H9 (cell line): Measurements from ENCODE around the gene DLGAP4. TPM values are rescaled to one million over a fixed set of nuclear protein-coding genes. Genes with fewer than 3 reads are reported as not detected.
A peak's percentile ranks its signal among the peaks of the same experiment; 100 is the strongest.
"Not testable (repeated sequence)": the region's sequence is repeated elsewhere in the genome, so short reads cannot be mapped to it uniquely, and the experiment has no call there.

Experiments used
- DNase-seq: peaks from one replicate; pipeline ENCODE4 v3.0.0-alpha.2; 2017
- H2AFZ ChIP-seq: one replicate; pipeline ENCODE4 v1.6.1; 2013; ENCODE audit warnings: mild to moderate bottlenecking, low read length, control low read depth, moderate library complexity
- H2AK5ac ChIP-seq: 2 replicates; pipeline ENCODE4 v1.6.1; 2013; ENCODE audit warnings: low read length, control low read depth, mixed read lengths; ENCODE audit not compliant: insufficient read length
- H2BK120ac ChIP-seq: one replicate; pipeline ENCODE4 v1.6.1; 2013; ENCODE audit warnings: low read depth, mild to moderate bottlenecking, low read length, control low read depth, inconsistent platforms; ENCODE audit not compliant: poor library complexity, severe bottlenecking
- H2BK12ac ChIP-seq: 2 replicates; pipeline ENCODE4 v1.6.1; 2013; ENCODE audit warnings: low read length, control low read depth, mixed read lengths, low read depth; ENCODE audit not compliant: insufficient read length
- H2BK15ac ChIP-seq: 2 replicates; pipeline ENCODE4 v1.6.1; 2013; ENCODE audit warnings: low read depth, low read length, control low read depth
- H2BK20ac ChIP-seq: one replicate; pipeline ENCODE4 v1.6.1; 2013; ENCODE audit warnings: low read depth, mild to moderate bottlenecking, low read length, control low read depth, inconsistent platforms; ENCODE audit not compliant: poor library complexity, severe bottlenecking
- H2BK5ac ChIP-seq: 2 replicates; pipeline ENCODE4 v1.6.1; 2013; ENCODE audit warnings: low read length, control low read depth, mixed read lengths; ENCODE audit not compliant: insufficient read length
- H3K14ac ChIP-seq: 2 replicates; pipeline ENCODE4 v1.6.1; 2013; ENCODE audit warnings: low read length, control low read depth; ENCODE audit not compliant: insufficient read depth
- H3K18ac ChIP-seq: 2 replicates; pipeline ENCODE4 v1.6.1; 2013; ENCODE audit warnings: low read depth, mild to moderate bottlenecking, mixed read lengths, low read length, control low read depth; ENCODE audit not compliant: insufficient read length
- H3K23ac ChIP-seq: 2 replicates; pipeline ENCODE4 v1.6.1; 2013; ENCODE audit warnings: low read length, control low read depth, mixed read lengths, low read depth; ENCODE audit not compliant: insufficient read length
- H3K23me2 ChIP-seq: 2 replicates; pipeline ENCODE4 v1.6.1; 2013; ENCODE audit warnings: low read depth, mild to moderate bottlenecking, mixed read lengths, low read length, control low read depth; ENCODE audit not compliant: insufficient read length, poor library complexity, severe bottlenecking
- H3K27ac ChIP-seq: 2 replicates; pipeline ENCODE4 v1.5.1; 2013; ENCODE audit warnings: low read length, control low read depth, mixed read lengths, low read depth; ENCODE audit not compliant: insufficient read length
- H3K27me3 ChIP-seq: 2 replicates; pipeline ENCODE4 v1.6.1; 2013; ENCODE audit warnings: low read length, control low read depth, inconsistent platforms; ENCODE audit not compliant: insufficient read depth
- H3K4ac ChIP-seq: 2 replicates; pipeline ENCODE4 v1.6.1; 2013; ENCODE audit warnings: low read depth, mild to moderate bottlenecking, control low read depth, inconsistent platforms, low read length, moderate library complexity
- H3K4me1 ChIP-seq: 2 replicates; pipeline ENCODE4 v1.6.1; 2013; ENCODE audit warnings: low read length, control low read depth, inconsistent platforms; ENCODE audit not compliant: insufficient read depth
- H3K4me2 ChIP-seq: 2 replicates; pipeline ENCODE4 v1.6.1; 2013; ENCODE audit warnings: low read length, control low read depth, mixed read lengths; ENCODE audit not compliant: insufficient read length, insufficient read depth
- H3K56ac ChIP-seq: 2 replicates; pipeline ENCODE4 v1.6.1; 2013; ENCODE audit warnings: low read depth, mild to moderate bottlenecking, mixed read lengths, low read length, control low read depth; ENCODE audit not compliant: insufficient read length
- H3K79me1 ChIP-seq: 2 replicates; pipeline ENCODE4 v1.6.1; 2013; ENCODE audit warnings: low read depth, mild to moderate bottlenecking, moderate library complexity, low read length, control low read depth, inconsistent platforms; ENCODE audit not compliant: insufficient read depth, poor library complexity, severe bottlenecking
- H3K79me2 ChIP-seq: 2 replicates; pipeline ENCODE4 v1.6.1; 2013; ENCODE audit warnings: low read length, control low read depth, inconsistent platforms; ENCODE audit not compliant: insufficient read depth
- H3K9ac ChIP-seq: 2 replicates; pipeline ENCODE4 v1.6.1; 2013; ENCODE audit warnings: low read length, control low read depth, mixed read lengths; ENCODE audit not compliant: insufficient read length; ENCODE audit errors: extremely low read depth
- H3K9me3 ChIP-seq: one replicate; pipeline ENCODE4 v1.6.1; 2013; ENCODE audit warnings: low read depth, low read length, inconsistent platforms; ENCODE audit not compliant: control insufficient read depth
- H3T11ph ChIP-seq: one replicate; pipeline ENCODE4 v1.6.1; 2013; ENCODE audit warnings: mild to moderate bottlenecking, low read length, control low read depth, inconsistent platforms
- H4K20me1 ChIP-seq: one replicate; pipeline ENCODE4 v1.6.1; 2013; ENCODE audit not compliant: control insufficient read depth, insufficient read length, insufficient read depth
- H4K5ac ChIP-seq: 2 replicates; pipeline ENCODE4 v1.6.1; 2013; ENCODE audit warnings: low read depth, mild to moderate bottlenecking, mixed read lengths, low read length, control low read depth; ENCODE audit not compliant: insufficient read length
- H4K8ac ChIP-seq: replicated peaks from 2 replicates; pipeline ENCODE4 v1.6.1; 2013; ENCODE audit warnings: low read length, control low read depth, mixed read lengths, low read depth; ENCODE audit not compliant: insufficient read length
- H4K91ac ChIP-seq: 2 replicates; pipeline ENCODE4 v1.6.1; 2013; ENCODE audit warnings: low read depth, mild to moderate bottlenecking, moderate library complexity, mixed read lengths, low read length, control low read depth; ENCODE audit not compliant: insufficient read length
- H3K27ac Mint-ChIP-seq, 3 experiments: 2 replicates in 2 of 3; 3 replicates in 1 of 3; pipeline ENCODE4 v1.8.0; 2020 to 2021; ENCODE audit warnings: mixed read lengths in 3 of 3, mild to moderate bottlenecking in 1 of 3, moderate library complexity in 1 of 3
- H3K27me3 Mint-ChIP-seq: 2 replicates; pipeline ENCODE4 v1.8.0; 2021; ENCODE audit warnings: low read depth, mild to moderate bottlenecking, moderate library complexity, mixed read lengths
- H3K36me3 Mint-ChIP-seq, 3 experiments: 2 replicates in 2 of 3; 3 replicates in 1 of 3; pipeline ENCODE4 v1.8.0; 2020 to 2021; ENCODE audit warnings: low read depth in 3 of 3, mixed read lengths in 3 of 3; ENCODE audit not compliant: insufficient read depth in 1 of 3
- H3K4me1 Mint-ChIP-seq, 2 experiments: 2 replicates each; pipeline ENCODE4 v1.8.0; 2020; ENCODE audit warnings: mixed read lengths in 2 of 2
- H3K4me3 Mint-ChIP-seq, 2 experiments: 2 replicates in 1 of 2; 3 replicates in 1 of 2; pipeline ENCODE4 v1.8.0; 2020 to 2021; ENCODE audit warnings: mild to moderate bottlenecking in 2 of 2, mixed read lengths in 2 of 2, moderate library complexity in 1 of 2
- H3K9me3 Mint-ChIP-seq, 2 experiments: 2 replicates in 1 of 2; 3 replicates in 1 of 2; pipeline ENCODE4 v1.8.0; 2020; ENCODE audit warnings: mild to moderate bottlenecking in 2 of 2, mixed read lengths in 2 of 2, moderate library complexity in 1 of 2
- WGBS: extraction: QIAGEN DNeasy Blood & Tissue Kit; methylation state at CpG from one replicate; pipeline ENCODE4 v1.1.7; 2013; ENCODE audit warnings: missing lambda C conversion rate, low lambda C conversion rate, mixed read lengths; ENCODE audit not compliant: insufficient read length; ENCODE audit errors: extremely low coverage; 5-methylcytosine and 5-hydroxymethylcytosine counted together
- total RNA-seq: library from RNA; stranded (reverse); gene quantifications from 2 replicates; pipeline ENCODE4 v1.2.1, GENCODE V29; 2021
- TF ChIP-seq, protein P1 (sequence below): fragments of 200-600 bp; sonication (generic); conservative IDR thresholded peaks from 3 replicates; pipeline ENCODE4 v1.8.0; 2021; ENCODE audit warnings: antibody characterized with exemption, mild to moderate bottlenecking

The DLGAP4 gene
- total RNA-seq, 1 experiment from 2014 or later = 48.0 TPM

DNA sequence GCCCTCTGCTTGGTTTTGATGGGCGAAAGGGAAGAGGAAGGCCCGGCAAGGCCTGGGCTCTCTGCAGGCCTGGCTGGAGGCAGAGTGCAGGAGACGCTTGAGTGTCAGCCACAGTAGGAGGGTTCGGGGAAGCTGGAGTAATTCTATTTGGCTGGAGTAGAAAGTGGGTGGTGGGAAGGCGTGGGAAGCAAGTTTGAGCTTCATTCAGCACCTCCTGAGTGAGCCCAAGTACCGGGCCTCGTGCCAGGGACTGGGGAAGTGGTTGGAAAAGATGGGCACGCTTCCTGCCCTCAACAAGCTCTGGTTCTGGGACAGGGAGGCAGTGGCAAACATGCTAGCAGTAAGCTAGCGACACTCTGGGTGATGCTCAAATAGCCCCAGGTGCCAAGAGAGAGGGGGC is 72.5 kb downstream of the DLGAP4 start:
- Histone ChIP-seq H2AFZ (no peak overlapping the region), H4K5ac (no peak overlapping the region)
- H3K4me1 Mint-ChIP-seq = peaks cover 0 to 5% of the 10 kb centered on the region in 2 experiments; a peak in 2 of 4 replicates

DNA sequence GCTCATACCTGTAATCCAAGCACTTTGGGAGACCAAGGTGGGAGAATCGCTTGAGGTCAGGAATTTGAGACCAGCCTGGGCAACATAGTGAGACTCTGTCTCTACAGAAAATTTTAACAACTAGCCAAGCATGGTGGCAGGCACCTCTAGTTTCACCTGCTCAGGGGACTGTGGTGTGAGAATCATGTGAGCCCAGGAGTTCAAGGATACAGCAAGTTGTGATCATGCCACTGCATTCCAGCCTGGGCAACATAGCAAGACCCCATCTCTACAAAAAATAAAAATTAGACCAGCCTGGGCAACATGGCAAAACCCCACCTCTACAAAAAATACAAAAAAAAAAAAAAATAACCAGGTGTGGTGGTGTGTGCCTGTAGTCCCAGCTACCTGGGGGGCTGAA is 73.8 kb downstream of the DLGAP4 start:
- not testable (repeated sequence) for H3K4me3 Mint-ChIP-seq, H3K9me3 Mint-ChIP-seq, H3K9me3 ChIP-seq

More for the DNA sequence above, 72.5 kb downstream of the DLGAP4 start:
- Histone ChIP-seq H2BK20ac (no peak overlapping the region), H2BK5ac (no peak overlapping the region), H3K23ac (no peak overlapping the region), H3K23me2 (no peaks in the 10 kb centered on the region), H3K4me1 (no peaks in the 10 kb centered on the region), H3T11ph (no peak overlapping the region), H2BK15ac (no peak overlapping the region), H3K79me2 (no peaks in the 10 kb centered on the region), H3K79me1 (no peaks in the 10 kb centered on the region), H2BK120ac (no peak overlapping the region), H2BK12ac (no peak overlapping the region), H3K14ac (0 out of 2 replicates have a peak overlapping the region, but pooled peaks have one; percentile 16), H4K20me1 (no peaks in the 10 kb centered on the region), H4K91ac (no peak overlapping the region), H3K27ac (no peak overlapping the region), H3K4me2 (no peak overlapping the region), H4K8ac (no peak overlapping the region), H3K27me3 (no peaks in the 10 kb centered on the region), H2AK5ac (no peak overlapping the region), H3K9me3 (no peaks in the 10 kb centered on the region), H3K56ac (no peak overlapping the region), H3K4ac (no peak overlapping the region), H3K18ac (no peak overlapping the region), H3K9ac (no peak overlapping the region)
- Mint-ChIP-seq H3K4me3 (no peak overlapping the region), H3K27me3 (peaks cover 6% of the 10 kb centered on the region), H3K9me3 (no peaks in the 10 kb centered on the region), H3K27ac (no peak overlapping the region), H3K36me3 (no peaks in the 10 kb centered on the region; a peak in 1 of 7 replicates)
- no CpG with 5 or more reads among the region's 9 CpGs for WGBS
- no peak for DNase-seq
- TF ChIP-seq, protein P1, sequence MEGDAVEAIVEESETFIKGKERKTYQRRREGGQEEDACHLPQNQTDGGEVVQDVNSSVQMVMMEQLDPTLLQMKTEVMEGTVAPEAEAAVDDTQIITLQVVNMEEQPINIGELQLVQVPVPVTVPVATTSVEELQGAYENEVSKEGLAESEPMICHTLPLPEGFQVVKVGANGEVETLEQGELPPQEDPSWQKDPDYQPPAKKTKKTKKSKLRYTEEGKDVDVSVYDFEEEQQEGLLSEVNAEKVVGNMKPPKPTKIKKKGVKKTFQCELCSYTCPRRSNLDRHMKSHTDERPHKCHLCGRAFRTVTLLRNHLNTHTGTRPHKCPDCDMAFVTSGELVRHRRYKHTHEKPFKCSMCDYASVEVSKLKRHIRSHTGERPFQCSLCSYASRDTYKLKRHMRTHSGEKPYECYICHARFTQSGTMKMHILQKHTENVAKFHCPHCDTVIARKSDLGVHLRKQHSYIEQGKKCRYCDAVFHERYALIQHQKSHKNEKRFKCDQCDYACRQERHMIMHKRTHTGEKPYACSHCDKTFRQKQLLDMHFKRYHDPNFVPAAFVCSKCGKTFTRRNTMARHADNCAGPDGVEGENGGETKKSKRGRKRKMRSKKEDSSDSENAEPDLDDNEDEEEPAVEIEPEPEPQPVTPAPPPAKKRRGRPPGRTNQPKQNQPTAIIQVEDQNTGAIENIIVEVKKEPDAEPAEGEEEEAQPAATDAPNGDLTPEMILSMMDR = no peak

More for the DNA sequence above, 73.8 kb downstream of the DLGAP4 start:
- H4K5ac ChIP-seq, H2BK120ac ChIP-seq, H3K56ac ChIP-seq, H2BK5ac ChIP-seq, H2AK5ac ChIP-seq, H3K79me2 ChIP-seq, H2BK20ac ChIP-seq, H3K9ac ChIP-seq, H3K23ac ChIP-seq, H3K14ac ChIP-seq, H3K27me3 ChIP-seq, H2BK12ac ChIP-seq, H3K18ac ChIP-seq, H2BK15ac ChIP-seq, H3K79me1 ChIP-seq, H4K91ac ChIP-seq, H3K4me1 Mint-ChIP-seq, H4K20me1 ChIP-seq, H2AFZ ChIP-seq, DNase-seq, H3K4me2 ChIP-seq, H4K8ac ChIP-seq, H3K4ac ChIP-seq, H3T11ph ChIP-seq, H3K27me3 Mint-ChIP-seq, H3K36me3 Mint-ChIP-seq, H3K4me1 ChIP-seq, H3K27ac Mint-ChIP-seq, H3K27ac ChIP-seq, H3K23me2 ChIP-seq: not testable (repeated sequence)
- no CpG with 5 or more reads among the region's 1 CpG for WGBS
